Gastroesophageal sphincter (tissue), 4 donors: ENCODE measurements around the gene ICE1. TPM values are rescaled to one million over a fixed set of nuclear protein-coding genes. Genes with fewer than 3 reads are reported as not detected.

Experiments
- ATAC-seq: fragments of 150-250 bp; one replicate; pipeline ENCODE4 v1.9.1; 2016; ENCODE audit warnings: mild to moderate bottlenecking, moderate library complexity
- H3K27ac ChIP-seq, 4 donors: fragments of 200-600 bp; sonication (generic) in 3 of 4; 1 replicate in 3 of 4; 2 replicates in 1 of 4; pipeline ENCODE4 v1.5.1; 2016 to 2019
- H3K27me3 ChIP-seq: fragments of 200-600 bp; sonication (generic); one replicate; pipeline ENCODE4 v1.5.1; 2019
- H3K36me3 ChIP-seq, 2 donors: fragments of 200-600 bp; sonication (generic); one replicate each; pipeline ENCODE4 v1.5.1; 2019; ENCODE audit warnings: control low read depth in 1 of 2
- H3K4me1 ChIP-seq, 3 donors: fragments of 200-600 bp; sonication (generic); 1 replicate in 2 of 3; 2 replicates in 1 of 3; pipeline ENCODE4 v1.5.1; 2016 to 2019; ENCODE audit warnings: control low read depth in 2 of 3
- H3K4me3 ChIP-seq, 2 donors: fragments of 200-600 bp; sonication (generic); one replicate each; pipeline ENCODE4 v1.5.1; 2019; ENCODE audit warnings: mild to moderate bottlenecking in 1 of 2, moderate library complexity in 1 of 2
- H3K9me3 ChIP-seq, 3 donors: fragments of 200-600 bp; sonication (generic); one replicate each; pipeline ENCODE4 v1.5.1; 2017 to 2019; ENCODE audit warnings: control low read depth in 2 of 3
- CTCF ChIP-seq, 4 experiments: fragments of 200-600 bp in 2 of 4; fragments of 450-650 bp in 2 of 4; sonication (generic) in 1 of 4; IDR thresholded peaks; one replicate each; pipeline ENCODE4 v1.5.1; 2017 to 2019; ENCODE audit warnings: antibody characterized with exemption in 4 of 4, mild to moderate bottlenecking in 2 of 4, moderate library complexity in 2 of 4
- EP300 ChIP-seq: sonication (generic); formaldehyde crosslinking; IDR thresholded peaks from one replicate; pipeline ENCODE4 v1.6.1; 2017; ENCODE audit warnings: antibody characterized with exemption, mild to moderate bottlenecking
- POLR2A ChIP-seq, 2 donors: fragments of 450-650 bp; IDR thresholded peaks; one replicate each; pipeline ENCODE4 v1.6.1; 2017; ENCODE audit warnings: antibody characterized with exemption in 2 of 2, mild to moderate bottlenecking in 2 of 2, moderate library complexity in 1 of 2
- POLR2AphosphoS5 ChIP-seq: sonication (generic); formaldehyde crosslinking; IDR thresholded peaks from one replicate; pipeline ENCODE4 v1.6.1; 2017; ENCODE audit warnings: antibody characterized with exemption
- WGBS, 2 donors: methylation state at CpG; one replicate each; pipeline ENCODE4 v1.1.5; 2018; ENCODE audit warnings: low coverage in 1 of 2; 5-methylcytosine and 5-hydroxymethylcytosine counted together
- total RNA-seq, 4 donors: library from RNA; depleted of rRNA; stranded (reverse); fragments of >200 nt; gene quantifications; one replicate each; pipeline ENCODE4 v1.1.0, GENCODE V29; 2016

The ICE1 gene
- total RNA-seq, 4 donors from 2014 or later: 28.0 to 41.6 (median 34.7) TPM

DNA sequence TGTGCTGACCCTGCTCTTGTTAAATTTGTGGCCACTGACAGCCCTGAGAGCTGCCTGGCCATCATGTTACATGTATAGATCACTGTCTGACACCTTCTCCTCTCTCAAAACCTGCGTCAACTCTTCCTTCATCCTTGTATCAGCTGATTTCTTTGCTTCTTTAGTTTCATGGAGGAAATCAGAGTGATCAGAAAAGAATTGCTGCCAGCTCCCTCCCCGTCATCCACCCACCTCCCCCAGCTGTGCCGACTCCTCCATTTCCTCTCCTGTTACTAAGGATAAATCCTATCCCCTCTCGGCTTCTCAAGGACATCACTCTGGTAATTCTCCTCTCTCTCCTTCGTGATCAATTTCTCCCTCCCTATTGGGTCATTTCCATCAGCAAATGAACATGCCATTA is 108.9 kb downstream of the ICE1 start:
- no peak overlapping the region for H3K27ac ChIP-seq
- TF ChIP-seq CTCF (IDR thresholded peaks at IDR 0.05): no peak
- no peak for TF ChIP-seq EP300
- no peak for TF ChIP-seq POLR2A (IDR thresholded peaks at IDR 0.05)
- TF ChIP-seq POLR2AphosphoS5: no peak
- no peaks in the 10 kb centered on the region for H3K36me3 ChIP-seq
- peaks cover 5% of the 10 kb centered on the region for H3K27me3 ChIP-seq
- no peaks in the 10 kb centered on the region for H3K4me1 ChIP-seq
- 36 to 67% methylated on average over 5 of the region's 5 CpGs for WGBS, 2 donors
- H3K9me3 ChIP-seq: no peaks in the 10 kb centered on the region
- no peak for ATAC-seq
- no peak overlapping the region for H3K4me3 ChIP-seq

- 82 to 100% methylated on average over 1 to 13 of the region's 13 CpGs for WGBS, 2 donors
- Histone ChIP-seq H3K36me3 (no peaks in the 10 kb centered on the region), H3K27ac (no peak overlapping the region), H3K27me3 (peaks cover 5% of the 10 kb centered on the region), H3K4me1 (no peaks in the 10 kb centered on the region), H3K4me3 (no peak overlapping the region), H3K9me3 (no peaks in the 10 kb centered on the region)
- TF ChIP-seq CTCF (IDR thresholded peaks at IDR 0.05): no peak
- TF ChIP-seq POLR2A (IDR thresholded peaks at IDR 0.05): no peak
- TF ChIP-seq POLR2AphosphoS5: no peak
- no peak for ATAC-seq
Measured at GRCh38 chr5:5532306-5533076, 110.0 kb downstream of the ICE1 start.

DNA sequence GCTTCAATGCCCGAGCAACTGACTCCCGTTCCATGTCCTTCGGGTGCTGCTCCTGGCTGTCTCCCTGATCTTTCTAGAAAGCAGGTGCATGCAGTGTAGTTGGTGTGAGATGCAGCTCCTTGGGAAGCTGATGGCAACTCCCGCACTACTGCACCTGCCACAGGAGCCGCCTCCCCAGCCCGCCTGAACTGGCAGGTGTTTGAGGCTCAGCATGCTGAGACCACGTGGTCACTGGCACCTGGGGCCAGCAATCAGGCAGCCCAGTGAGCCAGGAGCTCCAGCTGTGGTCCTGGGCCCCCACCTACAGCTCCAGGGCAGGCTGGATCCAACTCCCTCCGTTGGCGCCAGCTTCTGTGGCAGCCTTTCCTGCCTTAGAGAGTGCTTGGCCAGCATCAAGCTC is 111.5 kb downstream of the ICE1 start:
- Histone ChIP-seq H3K36me3 (no peaks in the 10 kb centered on the region), H3K4me1 (no peaks in the 10 kb centered on the region), H3K27me3 (peaks cover 5% of the 10 kb centered on the region), H3K9me3 (no peaks in the 10 kb centered on the region), H3K4me3 (no peak overlapping the region), H3K27ac (no peak overlapping the region)
- no peak for ATAC-seq
- no peak for TF ChIP-seq EP300
- TF ChIP-seq POLR2A (IDR thresholded peaks at IDR 0.05): no peak
- no peak for TF ChIP-seq POLR2AphosphoS5
- TF ChIP-seq CTCF (IDR thresholded peaks at IDR 0.05): no peak
- 60 to 96% methylated on average over 1 to 3 of the region's 9 CpGs for WGBS, 2 donors

DNA sequence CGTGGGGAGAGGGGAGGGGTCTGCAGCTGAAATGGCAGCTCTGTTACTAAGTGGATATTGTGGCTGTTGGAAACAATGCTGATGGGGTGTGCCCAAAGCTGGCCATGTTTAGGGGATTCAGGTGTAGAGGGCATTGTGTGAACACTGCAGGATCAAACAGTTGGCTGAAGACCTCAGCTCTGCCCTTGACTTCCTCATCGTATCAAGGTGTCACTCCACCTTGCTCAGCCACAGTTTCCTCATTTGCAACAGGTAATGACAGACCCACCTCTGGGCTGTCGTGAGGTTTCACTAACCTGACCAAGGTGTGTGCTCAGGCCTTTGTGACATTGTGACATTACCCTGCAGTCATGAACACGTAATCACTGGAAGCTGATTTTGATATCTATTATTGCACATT is 111.9 kb downstream of the ICE1 start:
- no peak for ATAC-seq
- TF ChIP-seq POLR2AphosphoS5: no peak
- no peak for TF ChIP-seq CTCF (IDR thresholded peaks at IDR 0.05)
- TF ChIP-seq POLR2A (IDR thresholded peaks at IDR 0.05): no peak
- TF ChIP-seq EP300: no peak
- Histone ChIP-seq H3K27me3 (peaks cover 5% of the 10 kb centered on the region), H3K4me3 (no peak overlapping the region), H3K9me3 (no peaks in the 10 kb centered on the region), H3K36me3 (no peaks in the 10 kb centered on the region), H3K4me1 (no peaks in the 10 kb centered on the region), H3K27ac (no peak overlapping the region)
- WGBS, 2 donors: 89 to 96% methylated on average over 3 of the region's 4 CpGs

DNA sequence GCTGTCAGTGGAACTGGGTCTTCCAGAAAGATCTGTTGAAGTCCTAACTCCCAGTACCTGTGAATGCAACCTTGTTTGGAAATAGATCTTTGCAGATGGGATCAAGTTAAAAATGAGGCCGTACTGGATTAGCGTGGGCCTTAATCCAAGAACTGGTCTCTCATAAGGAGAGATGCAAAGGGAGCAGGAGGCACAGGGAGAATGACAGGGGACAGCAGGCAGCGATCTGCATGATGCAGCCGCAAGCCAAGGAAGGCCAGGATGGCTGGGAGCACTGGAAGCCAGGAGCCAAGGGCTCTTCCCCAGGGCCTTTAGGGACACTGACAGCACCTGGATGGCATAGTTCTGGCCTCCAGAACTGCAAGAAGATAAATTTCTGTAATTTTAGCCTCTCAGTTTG is 114.4 kb downstream of the ICE1 start:
- ATAC-seq: no peak
- no peaks in the 10 kb centered on the region for H3K36me3 ChIP-seq
- TF ChIP-seq POLR2A (IDR thresholded peaks at IDR 0.05) (no peak), CTCF (IDR thresholded peaks at IDR 0.05) (no peak), POLR2AphosphoS5 (no peak), EP300 (no peak)
- no peaks in the 10 kb centered on the region for H3K9me3 ChIP-seq
- 84 to 89% methylated on average over 4 of the region's 4 CpGs for WGBS, 2 donors
- H3K27me3 ChIP-seq: peaks cover 5% of the 10 kb centered on the region
- H3K27ac ChIP-seq: no peak overlapping the region
- H3K4me1 ChIP-seq: no peaks in the 10 kb centered on the region
- no peak overlapping the region for H3K4me3 ChIP-seq
